ENCODE measurements around the gene SUSD3. TPM values are rescaled to one million over a fixed set of nuclear protein-coding genes. Genes with fewer than 3 reads are reported as not detected.

Gene SUSD3
- total and polyA plus RNA-seq, 7 experiments from 2014 or later = 62.8 to 315 (median 78.8) TPM

- Mint-ChIP-seq H3K36me3 (peaks cover 3 to 60% (median 21%) of the 10 kb centered on the region in 5 donors), H3K9me3 (peaks cover 0 to 21% (median 0%) of the 10 kb centered on the region in 11 donors), H3K27me3 (no peaks in the 10 kb centered on the region), H3K4me3 (no peak overlapping the region), H3K4me1 (peaks cover 30 to 64% (median 58%) of the 10 kb centered on the region in 7 donors), H3K27ac (peak overlapping the region; percentile 7 to 95 (median 86))
- ChIA-PET CTCF (interaction anchor here (1.6 kb wide), 1 partner anchor 87 kb away, joined by 3 read pairs; no protein-coding TSS in a partner anchor), POLR2A (interaction anchor here (0.8 to 1.5 kb wide), 5 partner anchors 16 to 62 kb away, joined by 3 to 5 read pairs (median 4); no protein-coding TSS in a partner anchor)
- peak overlapping the region; percentile 29 for H3K27ac ChIP-seq (ENCODE audit: low read depth, low read length)
- intact Hi-C loops (cut with micrococcal nuclease) = loop anchor here in 1 of 2 donors (10.0 kb wide), 1 partner anchor 765 kb away; the partner anchor contains the start of genes CENPP and NOL8
- H3K27me3 ChIP-seq (ENCODE audit: control insufficient read depth in 2 of 2, insufficient read depth in 2 of 2, low read length in 2 of 2) = no peaks in the 10 kb centered on the region
- H3K9me3 ChIP-seq (ENCODE audit: control insufficient read depth in 2 of 3, low read length in 3 of 3) = no peaks in the 10 kb centered on the region
- ATAC-seq (no peak), DNase-seq (peak in 1 of 9 donors; percentile 15)
- no peak overlapping the region for H3K4me3 ChIP-seq (ENCODE audit: low read length)
- H3K4me1 ChIP-seq (ENCODE audit: control insufficient read depth in 2 of 2, insufficient read depth in 2 of 2, low read length in 2 of 2) = peaks cover 21 to 25% of the 10 kb centered on the region in 2 donors
- H3K36me3 ChIP-seq (ENCODE audit: control insufficient read depth in 2 of 3, insufficient read depth in 3 of 3, low read length in 3 of 3) = peaks cover 0 to 33% (median 13%) of the 10 kb centered on the region in 3 experiments
Observed at GRCh38 chr9:93090091-93090655, 31.7 kb downstream of the SUSD3 start.

GRCh38 chr9:93091056-93091452 lies 32.6 kb downstream of the SUSD3 start:
- Histone ChIP-seq H3K27me3 (ENCODE audit: control insufficient read depth in 2 of 2, insufficient read depth in 2 of 2, low read length in 2 of 2) (no peaks in the 10 kb centered on the region), H3K4me3 (ENCODE audit: low read length) (no peak overlapping the region), H3K27ac (ENCODE audit: low read depth, low read length) (no peak overlapping the region), H3K36me3 (ENCODE audit: control insufficient read depth in 2 of 3, insufficient read depth in 3 of 3, low read length in 3 of 3) (peaks cover 0 to 25% (median 6%) of the 10 kb centered on the region in 3 experiments), H3K4me1 (ENCODE audit: control insufficient read depth in 2 of 2, insufficient read depth in 2 of 2, low read length in 2 of 2) (peaks cover 23 to 25% of the 10 kb centered on the region in 2 donors), H3K9me3 (ENCODE audit: control insufficient read depth in 2 of 3, low read length in 3 of 3) (no peaks in the 10 kb centered on the region)
- ATAC-seq (no peak), DNase-seq (no peak)
- H3K27me3 Mint-ChIP-seq = no peaks in the 10 kb centered on the region
- CTCF ChIA-PET = interaction anchor here (0.6 kb wide), 1 partner anchor 62 kb away, joined by 3 read pairs; no protein-coding TSS in a partner anchor
- POLR2A ChIA-PET = interaction anchor here (0.5 to 2.5 kb wide), 6 partner anchors 8 to 79 kb away, joined by 3 to 16 read pairs (median 5); no protein-coding TSS in a partner anchor
- intact Hi-C loops (cut with micrococcal nuclease) = loop anchor here in 1 of 2 donors (10.0 kb wide), 1 partner anchor 766 kb away; the partner anchor contains the start of genes CENPP and NOL8
- H3K36me3 Mint-ChIP-seq = peaks cover 3 to 51% (median 14%) of the 10 kb centered on the region in 5 donors
- H3K4me3 Mint-ChIP-seq = peak overlapping the region in 1 of 10 donors; percentile 19
- peaks cover 0 to 16% (median 0%) of the 10 kb centered on the region in 11 donors for H3K9me3 Mint-ChIP-seq
- H3K4me1 Mint-ChIP-seq = peaks cover 30 to 65% (median 59%) of the 10 kb centered on the region in 7 donors
- H3K27ac Mint-ChIP-seq = peak overlapping the region; percentile 2 to 99 (median 94)

DNA sequence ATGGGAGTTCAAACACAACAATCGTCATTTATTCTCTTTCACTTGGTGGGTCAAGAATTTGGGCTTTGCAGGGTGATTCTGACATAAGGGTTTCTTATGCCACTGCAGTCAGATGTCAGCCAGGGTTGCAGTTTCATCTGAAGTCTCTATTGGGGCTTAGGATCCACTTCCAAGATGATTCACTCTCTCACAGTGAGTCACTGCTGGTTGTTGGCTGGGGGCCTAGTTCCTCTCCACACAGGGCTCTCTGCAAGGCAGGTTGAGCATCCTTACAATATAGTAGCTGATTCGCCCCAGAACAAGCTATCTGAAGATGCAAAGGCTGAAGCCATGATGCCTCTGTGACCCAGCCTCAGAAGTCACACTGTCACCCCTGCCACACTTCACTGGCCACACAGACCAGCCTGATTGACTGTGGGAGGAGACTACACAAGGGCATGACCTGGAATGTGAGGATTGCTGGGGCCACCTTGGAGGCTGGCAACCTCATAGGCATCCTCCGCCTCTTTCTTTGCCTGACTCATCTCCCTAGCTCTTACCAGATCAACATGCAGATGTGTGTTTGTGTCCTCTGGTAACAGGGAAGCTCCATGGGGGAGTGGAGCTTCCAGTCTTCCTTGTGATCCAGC lies 33.1 kb downstream of the SUSD3 start:
- ATAC-seq (no peak), DNase-seq (peak in 1 of 9 donors; percentile 50)
- Histone ChIP-seq H3K36me3 (ENCODE audit: control insufficient read depth in 2 of 3, insufficient read depth in 3 of 3, low read length in 3 of 3) (peaks cover 0 to 19% (median 6%) of the 10 kb centered on the region in 3 experiments), H3K9me3 (ENCODE audit: control insufficient read depth in 2 of 3, low read length in 3 of 3) (no peaks in the 10 kb centered on the region), H3K27ac (ENCODE audit: low read depth, low read length) (peak overlapping the region; percentile 43), H3K4me1 (ENCODE audit: control insufficient read depth in 2 of 2, insufficient read depth in 2 of 2, low read length in 2 of 2) (peaks cover 23 to 25% of the 10 kb centered on the region in 2 donors), H3K27me3 (ENCODE audit: control insufficient read depth in 2 of 2, insufficient read depth in 2 of 2, low read length in 2 of 2) (no peaks in the 10 kb centered on the region), H3K4me3 (ENCODE audit: low read length) (no peak overlapping the region)
- H3K27ac Mint-ChIP-seq = peak overlapping the region; percentile 87 to 99 (median 95)
- H3K36me3 Mint-ChIP-seq = peaks cover 2 to 49% (median 11%) of the 10 kb centered on the region in 5 donors
- H3K4me3 Mint-ChIP-seq = peak overlapping the region in 2 of 10 donors; percentile 19 to 42
- no peaks in the 10 kb centered on the region for H3K27me3 Mint-ChIP-seq
- CTCF ChIA-PET = interaction anchor here (0.6 to 1.1 kb wide), 2 partner anchors 63 to 89 kb away, joined by 3 read pairs; no protein-coding TSS in a partner anchor
- H3K9me3 Mint-ChIP-seq = peaks cover 0 to 16% (median 0%) of the 10 kb centered on the region in 11 donors
- POLR2A ChIA-PET = interaction anchor here (0.5 to 2.5 kb wide), 6 partner anchors 9 to 80 kb away, joined by 3 to 16 read pairs (median 5); no protein-coding TSS in a partner anchor
- intact Hi-C loops (cut with micrococcal nuclease) = loop anchor here in 1 of 2 donors (10.0 kb wide), 1 partner anchor 767 kb away; the partner anchor contains the start of genes CENPP and NOL8
- H3K4me1 Mint-ChIP-seq = peaks cover 30 to 63% (median 59%) of the 10 kb centered on the region in 7 donors

GRCh38 chr9:93092251-93092991 lies 33.9 kb downstream of the SUSD3 start:
- no peak overlapping the region for H3K4me3 ChIP-seq (ENCODE audit: low read length)
- peak overlapping the region in 6 of 10 donors; percentile 4 to 95 (median 44) for H3K4me3 Mint-ChIP-seq
- intact Hi-C loops (cut with micrococcal nuclease) = loop anchor here in 1 of 2 donors (10.0 kb wide), 1 partner anchor 768 kb away; the partner anchor contains the start of genes CENPP and NOL8

DNA sequence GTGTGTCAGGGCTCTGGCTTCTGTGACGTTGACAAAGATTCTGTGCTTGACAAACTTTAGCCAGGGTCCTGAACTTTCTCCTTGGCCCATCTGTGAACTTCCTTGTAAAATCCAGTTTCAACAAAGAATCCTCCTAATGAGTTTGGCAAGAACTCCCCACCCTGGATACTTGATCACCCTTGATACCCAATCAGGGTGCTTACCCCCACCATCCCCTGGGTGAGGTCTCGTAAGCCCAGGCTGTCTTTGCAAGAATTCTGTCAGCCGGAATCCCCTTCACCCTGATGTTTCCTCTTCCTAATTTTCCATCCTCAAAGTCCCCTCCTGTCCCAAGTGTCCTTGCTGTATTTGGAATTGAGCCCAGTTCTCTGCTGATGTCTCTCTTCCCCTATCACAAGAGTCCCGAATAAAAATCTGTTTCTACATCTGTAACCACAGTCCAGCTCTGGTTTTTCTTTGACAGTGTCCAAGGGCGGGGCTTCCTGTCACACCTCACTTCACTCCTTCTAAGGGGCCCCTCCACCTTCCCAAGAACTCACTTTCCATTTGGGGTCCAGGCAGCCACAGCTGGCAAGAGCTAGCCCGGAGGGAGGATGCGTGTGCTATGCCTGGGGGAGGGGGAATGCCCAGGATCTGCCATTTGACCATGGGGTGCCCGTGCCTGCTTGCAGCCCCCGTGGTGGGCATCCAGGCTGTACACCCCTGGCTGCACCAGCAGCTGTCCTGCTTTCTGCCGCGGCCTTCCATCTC lies 34.8 kb downstream of the SUSD3 start:
- peaks cover 0 to 16% (median 0%) of the 10 kb centered on the region in 11 donors for H3K9me3 Mint-ChIP-seq
- POLR2A ChIA-PET = interaction anchor here (0.8 to 6.4 kb wide), 6 partner anchors 28 to 138 kb away, joined by 3 to 60 read pairs (median 12); no protein-coding TSS in a partner anchor
- H3K4me3 ChIP-seq (ENCODE audit: low read length) = no peak overlapping the region
- H3K9me3 ChIP-seq (ENCODE audit: control insufficient read depth in 2 of 3, low read length in 3 of 3) = no peaks in the 10 kb centered on the region
- peak overlapping the region; percentile 4 to 95 (median 72) for H3K4me3 Mint-ChIP-seq
- H3K27me3 Mint-ChIP-seq = no peaks in the 10 kb centered on the region
- no peak for DNase-seq
- ATAC-seq = no peak
- peaks cover 45 to 76% (median 68%) of the 10 kb centered on the region in 7 donors for H3K4me1 Mint-ChIP-seq
- H3K36me3 Mint-ChIP-seq = peaks cover 0 to 38% (median 8%) of the 10 kb centered on the region in 5 donors
- peak overlapping the region; percentile 43 for H3K27ac ChIP-seq (ENCODE audit: low read depth, low read length)
- H3K27me3 ChIP-seq (ENCODE audit: control insufficient read depth in 2 of 2, insufficient read depth in 2 of 2, low read length in 2 of 2) = no peaks in the 10 kb centered on the region
- peaks cover 0 to 4% (median 0%) of the 10 kb centered on the region in 3 experiments for H3K36me3 ChIP-seq (ENCODE audit: control insufficient read depth in 2 of 3, insufficient read depth in 3 of 3, low read length in 3 of 3)
- intact Hi-C loops (cut with micrococcal nuclease) = loop anchor here in 1 of 2 donors (10.0 kb wide), 1 partner anchor 769 kb away; the partner anchor contains the start of genes CENPP and NOL8
- CTCF ChIA-PET = interaction anchor here (0.5 to 1.1 kb wide), 2 partner anchors 26 to 91 kb away, joined by 3 read pairs; no protein-coding TSS in a partner anchor
- H3K27ac Mint-ChIP-seq = peak overlapping the region; percentile 87 to 99 (median 95)
- H3K4me1 ChIP-seq (ENCODE audit: control insufficient read depth in 2 of 2, insufficient read depth in 2 of 2, low read length in 2 of 2) = peaks cover 37 to 38% of the 10 kb centered on the region in 2 donors

More at GRCh38 chr9:93092251-93092991, 33.9 kb downstream of the SUSD3 start:
- Histone ChIP-seq H3K27ac (ENCODE audit: low read depth, low read length) (peak overlapping the region; percentile 43), H3K27me3 (ENCODE audit: control insufficient read depth in 2 of 2, insufficient read depth in 2 of 2, low read length in 2 of 2) (no peaks in the 10 kb centered on the region), H3K9me3 (ENCODE audit: control insufficient read depth in 2 of 3, low read length in 3 of 3) (no peaks in the 10 kb centered on the region), H3K4me1 (ENCODE audit: control insufficient read depth in 2 of 2, insufficient read depth in 2 of 2, low read length in 2 of 2) (peaks cover 28 to 29% of the 10 kb centered on the region in 2 donors), H3K36me3 (ENCODE audit: control insufficient read depth in 2 of 3, insufficient read depth in 3 of 3, low read length in 3 of 3) (peaks cover 0 to 13% (median 0%) of the 10 kb centered on the region in 3 experiments)
- Mint-ChIP-seq H3K4me1 (peaks cover 37 to 67% (median 60%) of the 10 kb centered on the region in 7 donors), H3K36me3 (peaks cover 0 to 44% (median 8%) of the 10 kb centered on the region in 5 donors), H3K27me3 (no peaks in the 10 kb centered on the region), H3K27ac (peak overlapping the region; percentile 87 to 99 (median 95)), H3K9me3 (peaks cover 0 to 16% (median 0%) of the 10 kb centered on the region in 11 donors)
- ATAC-seq (no peak), DNase-seq (peak in 1 of 9 donors; percentile 20)
- POLR2A ChIA-PET = interaction anchor here (1.0 to 2.5 kb wide), 6 partner anchors 10 to 127 kb away, joined by 3 to 16 read pairs (median 6); no protein-coding TSS in a partner anchor
- CTCF ChIA-PET = interaction anchor here (0.5 to 1.1 kb wide), 2 partner anchors 25 to 90 kb away, joined by 3 read pairs; no protein-coding TSS in a partner anchor

Measured in naive thymus-derived CD4-positive, alpha-beta T cell (primary cell).